ENCODE data around the gene SCRN3.
A peak's percentile ranks its signal among the peaks of the same experiment; 100 is the strongest.
"Not testable (repeated sequence)": the region's sequence is repeated elsewhere in the genome, so short reads cannot be mapped to it uniquely, and the experiment has no call there.

The SCRN3 gene

GRCh38 chr2:174368691-174369090 is 26.8 kb upstream of the SCRN3 start:
- Histone ChIP-seq H3K27ac (ENCODE audit: low read depth, low read length) (no peak overlapping the region), H3K9ac (ENCODE audit: low read depth, low read length) (no peak overlapping the region), H3K36me3 (ENCODE audit: control insufficient read depth, insufficient read depth, low read length) (peaks cover 2% of the 10 kb centered on the region), H3K27me3 (ENCODE audit: control insufficient read depth, insufficient read depth, low read length) (no peaks in the 10 kb centered on the region), H3K4me3 (ENCODE audit: low read depth, low read length) (no peak overlapping the region), H3K9me3 (ENCODE audit: control insufficient read depth, insufficient read depth, low read length) (peaks cover 5% of the 10 kb centered on the region; the same call in 1 of the 2 replicates), H3K4me1 (ENCODE audit: control insufficient read depth, insufficient read depth, low read length) (no peaks in the 10 kb centered on the region)

- Histone ChIP-seq H3K4me3 (ENCODE audit: low read depth, low read length) (no peak overlapping the region), H3K9ac (ENCODE audit: low read depth, low read length) (no peak overlapping the region), H3K4me1 (ENCODE audit: control insufficient read depth, insufficient read depth, low read length) (no peaks in the 10 kb centered on the region), H3K36me3 (ENCODE audit: control insufficient read depth, insufficient read depth, low read length) (peaks cover 67% of the 10 kb centered on the region), H3K9me3 (ENCODE audit: control insufficient read depth, insufficient read depth, low read length) (no peaks in the 10 kb centered on the region), H3K27ac (ENCODE audit: low read depth, low read length) (no peak overlapping the region), H3K27me3 (ENCODE audit: control insufficient read depth, insufficient read depth, low read length) (no peaks in the 10 kb centered on the region)
Observed at GRCh38 chr2:174376967-174377366, 18.6 kb upstream of the SCRN3 start.

GRCh38 chr2:174383796-174384195 is 11.7 kb upstream of the SCRN3 start:
- H3K4me1 ChIP-seq (ENCODE audit: control insufficient read depth, insufficient read depth, low read length) = no peaks in the 10 kb centered on the region
- no peak overlapping the region for H3K9ac ChIP-seq (ENCODE audit: low read depth, low read length)
- peaks cover 42% of the 10 kb centered on the region for H3K36me3 ChIP-seq (ENCODE audit: control insufficient read depth, insufficient read depth, low read length)
- H3K27ac ChIP-seq (ENCODE audit: low read depth, low read length) = no peak overlapping the region
- H3K27me3 ChIP-seq (ENCODE audit: control insufficient read depth, insufficient read depth, low read length) = no peaks in the 10 kb centered on the region
- no peaks in the 10 kb centered on the region for H3K9me3 ChIP-seq (ENCODE audit: control insufficient read depth, insufficient read depth, low read length)
- no peak overlapping the region for H3K4me3 ChIP-seq (ENCODE audit: low read depth, low read length)

- no peaks in the 10 kb centered on the region for H3K4me1 ChIP-seq (ENCODE audit: control insufficient read depth, insufficient read depth, low read length)
- H3K27ac ChIP-seq (ENCODE audit: low read depth, low read length) = no peak overlapping the region
- H3K27me3 ChIP-seq (ENCODE audit: control insufficient read depth, insufficient read depth, low read length) = no peaks in the 10 kb centered on the region
- no peak overlapping the region for H3K9ac ChIP-seq (ENCODE audit: low read depth, low read length)
- peaks cover 30% of the 10 kb centered on the region for H3K36me3 ChIP-seq (ENCODE audit: control insufficient read depth, insufficient read depth, low read length)
- H3K9me3 ChIP-seq (ENCODE audit: control insufficient read depth, insufficient read depth, low read length) = no peaks in the 10 kb centered on the region
- H3K4me3 ChIP-seq (ENCODE audit: low read depth, low read length) = no peak overlapping the region
Observed at GRCh38 chr2:174385201-174385600, 10.3 kb upstream of the SCRN3 start.

GRCh38 chr2:174388706-174389105 is 6.8 kb upstream of the SCRN3 start:
- not testable (repeated sequence) for H3K4me3 ChIP-seq (ENCODE audit: low read depth, low read length); H3K9me3 ChIP-seq (ENCODE audit: control insufficient read depth, insufficient read depth, low read length)

GRCh38 chr2:174389542-174389941 is 6.0 kb upstream of the SCRN3 start:
- no peak overlapping the region for H3K4me3 ChIP-seq (ENCODE audit: low read depth, low read length)
- no peaks in the 10 kb centered on the region for H3K27me3 ChIP-seq (ENCODE audit: control insufficient read depth, insufficient read depth, low read length)
- H3K9ac ChIP-seq (ENCODE audit: low read depth, low read length) = no peak overlapping the region
- H3K9me3 ChIP-seq (ENCODE audit: control insufficient read depth, insufficient read depth, low read length) = no peaks in the 10 kb centered on the region
- peaks cover 20% of the 10 kb centered on the region for H3K36me3 ChIP-seq (ENCODE audit: control insufficient read depth, insufficient read depth, low read length)
- peaks cover 3% of the 10 kb centered on the region for H3K4me1 ChIP-seq (ENCODE audit: control insufficient read depth, insufficient read depth, low read length)
- H3K27ac ChIP-seq (ENCODE audit: low read depth, low read length) = no peak overlapping the region

More at GRCh38 chr2:174388706-174389105, 6.8 kb upstream of the SCRN3 start:
- not testable (repeated sequence) for H3K4me1 ChIP-seq (ENCODE audit: control insufficient read depth, insufficient read depth, low read length); H3K9ac ChIP-seq (ENCODE audit: low read depth, low read length); H3K27me3 ChIP-seq (ENCODE audit: control insufficient read depth, insufficient read depth, low read length); H3K27ac ChIP-seq (ENCODE audit: low read depth, low read length)
- peaks cover 20% of the 10 kb centered on the region for H3K36me3 ChIP-seq (ENCODE audit: control insufficient read depth, insufficient read depth, low read length)

GRCh38 chr2:174390303-174390702 is 5.2 kb upstream of the SCRN3 start:
- not testable (repeated sequence) for H3K4me1 ChIP-seq (ENCODE audit: control insufficient read depth, insufficient read depth, low read length); H3K4me3 ChIP-seq (ENCODE audit: low read depth, low read length); H3K9me3 ChIP-seq (ENCODE audit: control insufficient read depth, insufficient read depth, low read length); H3K27me3 ChIP-seq (ENCODE audit: control insufficient read depth, insufficient read depth, low read length); H3K27ac ChIP-seq (ENCODE audit: low read depth, low read length); H3K9ac ChIP-seq (ENCODE audit: low read depth, low read length)
- H3K36me3 ChIP-seq (ENCODE audit: control insufficient read depth, insufficient read depth, low read length) = peaks cover 19% of the 10 kb centered on the region

GRCh38 chr2:174392706-174393105 is 2.8 kb upstream of the SCRN3 start:
- Histone ChIP-seq H3K4me3 (ENCODE audit: low read depth, low read length) (no peak overlapping the region), H3K36me3 (ENCODE audit: control insufficient read depth, insufficient read depth, low read length) (no peaks in the 10 kb centered on the region; the same call in 1 of the 2 replicates), H3K4me1 (ENCODE audit: control insufficient read depth, insufficient read depth, low read length) (peaks cover 5% of the 10 kb centered on the region), H3K9me3 (ENCODE audit: control insufficient read depth, insufficient read depth, low read length) (no peaks in the 10 kb centered on the region), H3K27me3 (ENCODE audit: control insufficient read depth, insufficient read depth, low read length) (no peaks in the 10 kb centered on the region), H3K27ac (ENCODE audit: low read depth, low read length) (no peak overlapping the region), H3K9ac (ENCODE audit: low read depth, low read length) (no peak overlapping the region)

- Histone ChIP-seq H3K36me3 (ENCODE audit: control insufficient read depth, insufficient read depth, low read length) (no peaks in the 10 kb centered on the region), H3K9me3 (ENCODE audit: control insufficient read depth, insufficient read depth, low read length) (no peaks in the 10 kb centered on the region), H3K4me1 (ENCODE audit: control insufficient read depth, insufficient read depth, low read length) (peaks cover 5% of the 10 kb centered on the region), H3K9ac (ENCODE audit: low read depth, low read length) (peak overlapping the region; percentile 37; the same call in 1 of the 2 replicates), H3K27ac (ENCODE audit: low read depth, low read length) (peak overlapping the region; percentile 17), H3K27me3 (ENCODE audit: control insufficient read depth, insufficient read depth, low read length) (no peaks in the 10 kb centered on the region), H3K4me3 (ENCODE audit: low read depth, low read length) (peak overlapping the region; percentile 99)
Observed at GRCh38 chr2:174395969-174396630, 570 bp downstream of the SCRN3 start.

- peaks cover 5% of the 10 kb centered on the region for H3K4me1 ChIP-seq (ENCODE audit: control insufficient read depth, insufficient read depth, low read length)
- no peak overlapping the region for H3K4me3 ChIP-seq (ENCODE audit: low read depth, low read length)
- no peak overlapping the region for H3K27ac ChIP-seq (ENCODE audit: low read depth, low read length)
- no peak overlapping the region for H3K9ac ChIP-seq (ENCODE audit: low read depth, low read length)
- H3K27me3 ChIP-seq (ENCODE audit: control insufficient read depth, insufficient read depth, low read length) = no peaks in the 10 kb centered on the region
- no peaks in the 10 kb centered on the region for H3K36me3 ChIP-seq (ENCODE audit: control insufficient read depth, insufficient read depth, low read length)
- no peaks in the 10 kb centered on the region for H3K9me3 ChIP-seq (ENCODE audit: control insufficient read depth, insufficient read depth, low read length)
Observed at GRCh38 chr2:174397773-174398172, 2.2 kb downstream of the SCRN3 start.

GRCh38 chr2:174399171-174399570 is 3.6 kb downstream of the SCRN3 start:
- Histone ChIP-seq H3K27me3 (ENCODE audit: control insufficient read depth, insufficient read depth, low read length) (no peaks in the 10 kb centered on the region), H3K9ac (ENCODE audit: low read depth, low read length) (no peak overlapping the region), H3K4me3 (ENCODE audit: low read depth, low read length) (no peak overlapping the region), H3K27ac (ENCODE audit: low read depth, low read length) (no peak overlapping the region), H3K4me1 (ENCODE audit: control insufficient read depth, insufficient read depth, low read length) (peaks cover 5% of the 10 kb centered on the region), H3K9me3 (ENCODE audit: control insufficient read depth, insufficient read depth, low read length) (no peaks in the 10 kb centered on the region), H3K36me3 (ENCODE audit: control insufficient read depth, insufficient read depth, low read length) (no peaks in the 10 kb centered on the region)
